T-helper 2 cell (primary cell): ENCODE measurements around the gene FITM1.
A peak's percentile ranks its signal among the peaks of the same experiment; 100 is the strongest.

Experiments used
- DNase-seq, 5 experiments: peaks; one replicate each; pipeline versions ENCODE4 v3.0.0 to v3.0.0-alpha.2; 2012 to 2022

Gene FITM1

GRCh38 chr14:24141097-24141880 is 10.8 kb downstream of the FITM1 start, which contains the start of gene EMC9:
EMC9 (minus strand) TSS chr14:24141591; CDS start chr14:24141304, 287 bp downstream.
- DNase-seq = peak; percentile 98 to 100 (median 99)

GRCh38 chr14:24143511-24143910 is 13.1 kb downstream of the FITM1 start:
- no peak for DNase-seq

GRCh38 chr14:24144451-24144850 is 14.0 kb downstream of the FITM1 start:
- no peak for DNase-seq

GRCh38 chr14:24145219-24145618 is 14.8 kb downstream of the FITM1 start:
- no peak for DNase-seq

- DNase-seq = peak in 1 of 5 experiments; percentile 54
Observed at GRCh38 chr14:24145690-24146452, 15.4 kb downstream of the FITM1 start.

- DNase-seq = peak; percentile 71 to 93 (median 80)
Observed at GRCh38 chr14:24146453-24146977, 16.1 kb downstream of the FITM1 start, which contains the start of gene PSME2. PSME2 (minus strand) TSS chr14:24146610; CDS start chr14:24146581, 29 bp downstream.

- DNase-seq = peak; percentile 94 to 99 (median 98)
Observed at GRCh38 chr14:24146978-24147760, 16.7 kb downstream of the FITM1 start, which contains the start of gene RNF31. RNF31 (plus strand) TSS chr14:24147498; CDS start chr14:24147699, 201 bp downstream.

- no peak for DNase-seq
Observed at GRCh38 chr14:24147761-24148428, 17.4 kb downstream of the FITM1 start.

- DNase-seq = no peak
Observed at GRCh38 chr14:24149302-24149969, 19.0 kb downstream of the FITM1 start.

GRCh38 chr14:24150061-24150460 is 19.6 kb downstream of the FITM1 start:
- DNase-seq = no peak

GRCh38 chr14:24150567-24150966 is 20.1 kb downstream of the FITM1 start:
- DNase-seq = no peak

GRCh38 chr14:24150993-24151392 is 20.5 kb downstream of the FITM1 start:
- no peak for DNase-seq

- DNase-seq = no peak
Observed at GRCh38 chr14:24151404-24152080, 21.1 kb downstream of the FITM1 start.

GRCh38 chr14:24155100-24155499 is 24.6 kb downstream of the FITM1 start:
- no peak for DNase-seq

GRCh38 chr14:24156840-24157239 is 26.4 kb downstream of the FITM1 start:
- no peak for DNase-seq

- DNase-seq = no peak
Observed at GRCh38 chr14:24157331-24157730, 26.9 kb downstream of the FITM1 start.

- DNase-seq = no peak
Observed at GRCh38 chr14:24159777-24160498, 29.5 kb downstream of the FITM1 start.

GRCh38 chr14:24160499-24160849 is 30.0 kb downstream of the FITM1 start:
- DNase-seq = no peak

GRCh38 chr14:24160850-24161804 is 30.7 kb downstream of the FITM1 start, which contains the start of gene IRF9:
IRF9 (plus strand) TSS chr14:24161265; CDS start chr14:24162145, 880 bp downstream.
- DNase-seq = peak; percentile 90 to 98 (median 93)
